ENCODE results near the gene AHNAK. TPM values are rescaled to one million over a fixed set of nuclear protein-coding genes. Genes with fewer than 3 reads are reported as not detected.
"Not testable (repeated sequence)": the region's sequence is repeated elsewhere in the genome, so short reads cannot be mapped to it uniquely, and the experiment has no call there.

The AHNAK gene
- total RNA-seq, 1 donor from 2014 or later: 246 TPM

- Mint-ChIP-seq H3K4me1 (no peaks in the 10 kb centered on the region), H3K27ac (no peak overlapping the region), H3K4me3 (no peak overlapping the region), H3K27me3 (peaks cover 4% of the 10 kb centered on the region), H3K36me3 (ENCODE audit: low read depth) (no peaks in the 10 kb centered on the region), H3K9me3 (no peaks in the 10 kb centered on the region)
- POLR2A ChIA-PET: interaction anchor here (0.6 kb wide), 2 partner anchors 21 to 235 kb away, joined by 3 read pairs; no protein-coding TSS in a partner anchor
- CTCF ChIA-PET: interaction anchor here (1.8 kb wide), 1 partner anchor 32 kb away, joined by 8 read pairs; no protein-coding TSS in a partner anchor
- DNase-seq (no peak), ATAC-seq (ENCODE audit: low read depth) (no peak)
- TF ChIP-seq CTCF (IDR thresholded peaks at IDR 0.05): no peak
- intact Hi-C loops (cut with micrococcal nuclease): no loop called here
Observed at GRCh38 chr11:62456630-62457029, 90.0 kb downstream of the AHNAK start.

GRCh38 chr11:62452839-62453468, 93.7 kb downstream of the AHNAK start:
- no peak for TF ChIP-seq CTCF (IDR thresholded peaks at IDR 0.05)
- no peak overlapping the region for H3K4me3 Mint-ChIP-seq
- ATAC-seq (ENCODE audit: low read depth) (no peak), DNase-seq (no peak)
- ChIA-PET CTCF (interaction anchor here (0.8 kb wide), 1 partner anchor 9 kb away, joined by 3 read pairs; no protein-coding TSS in a partner anchor), POLR2A (no interaction called here)
- H3K9me3 Mint-ChIP-seq: no peaks in the 10 kb centered on the region
- peaks cover 4% of the 10 kb centered on the region for H3K27me3 Mint-ChIP-seq
- no peaks in the 10 kb centered on the region for H3K4me1 Mint-ChIP-seq
- H3K36me3 Mint-ChIP-seq (ENCODE audit: low read depth): no peaks in the 10 kb centered on the region
- intact Hi-C loops (cut with micrococcal nuclease): no loop called here
- H3K27ac Mint-ChIP-seq: no peak overlapping the region

GRCh38 chr11:62452261-62452660, 94.3 kb downstream of the AHNAK start:
- CTCF ChIA-PET: no interaction called here
- TF ChIP-seq CTCF (IDR thresholded peaks at IDR 0.05): no peak
- no peak for DNase-seq
- no peaks in the 10 kb centered on the region for H3K9me3 Mint-ChIP-seq
- H3K27ac Mint-ChIP-seq: no peak overlapping the region
- POLR2A ChIA-PET: interaction anchor here (0.7 kb wide), 1 partner anchor 398 kb away, joined by 4 read pairs; no protein-coding TSS in a partner anchor
- no peaks in the 10 kb centered on the region for H3K36me3 Mint-ChIP-seq (ENCODE audit: low read depth)
- no peaks in the 10 kb centered on the region for H3K4me1 Mint-ChIP-seq
- ATAC-seq (ENCODE audit: low read depth): no peak
- H3K27me3 Mint-ChIP-seq: peaks cover 4% of the 10 kb centered on the region
- H3K4me3 Mint-ChIP-seq: no peak overlapping the region
- intact Hi-C loops (cut with micrococcal nuclease): no loop called here

- Mint-ChIP-seq H3K4me1 (peaks cover 4% of the 10 kb centered on the region), H3K27ac (no peak overlapping the region), H3K27me3 (peaks cover 4% of the 10 kb centered on the region), H3K36me3 (ENCODE audit: low read depth) (no peaks in the 10 kb centered on the region), H3K4me3 (no peak overlapping the region), H3K9me3 (no peaks in the 10 kb centered on the region)
- ChIA-PET CTCF (no interaction called here), POLR2A (interaction anchor here (0.6 kb wide), 1 partner anchor 108 kb away, joined by 3 read pairs; no protein-coding TSS in a partner anchor)
- no peak for TF ChIP-seq CTCF (IDR thresholded peaks at IDR 0.05)
- DNase-seq (no peak), ATAC-seq (ENCODE audit: low read depth) (no peak)
- intact Hi-C loops (cut with micrococcal nuclease): no loop called here
Observed at GRCh38 chr11:62451241-62451621, 95.4 kb downstream of the AHNAK start.

GRCh38 chr11:62450543-62451240, 95.9 kb downstream of the AHNAK start:
- POLR2A ChIA-PET: interaction anchor here (0.6 to 0.7 kb wide), 2 partner anchors 14 to 109 kb away, joined by 3 to 4 read pairs; no protein-coding TSS in a partner anchor
- H3K4me3 Mint-ChIP-seq: no peak overlapping the region
- no peak overlapping the region for H3K27ac Mint-ChIP-seq
- H3K4me1 Mint-ChIP-seq: peaks cover 4% of the 10 kb centered on the region
- intact Hi-C loops (cut with micrococcal nuclease): no loop called here
- CTCF ChIA-PET: no interaction called here
- ATAC-seq (ENCODE audit: low read depth) (no peak), DNase-seq (no peak)
- no peaks in the 10 kb centered on the region for H3K9me3 Mint-ChIP-seq
- H3K36me3 Mint-ChIP-seq (ENCODE audit: low read depth): no peaks in the 10 kb centered on the region
- TF ChIP-seq CTCF (IDR thresholded peaks at IDR 0.05): no peak
- H3K27me3 Mint-ChIP-seq: peaks cover 4% of the 10 kb centered on the region

- H3K9me3 Mint-ChIP-seq; intact Hi-C loops (cut with micrococcal nuclease); H3K27ac Mint-ChIP-seq; DNase-seq; CTCF ChIA-PET; ATAC-seq (ENCODE audit: low read depth); POLR2A ChIA-PET; H3K36me3 Mint-ChIP-seq (ENCODE audit: low read depth); H3K27me3 Mint-ChIP-seq; H3K4me3 Mint-ChIP-seq; H3K4me1 Mint-ChIP-seq: not testable (repeated sequence)
Observed at GRCh38 chr11:62449912-62450311, 96.7 kb downstream of the AHNAK start.
